Muscle layer of duodenum (tissue), 2 donors: ENCODE measurements around the gene ABI1.
"Not testable (repeated sequence)": the region's sequence is repeated elsewhere in the genome, so short reads cannot be mapped to it uniquely, and the experiment has no call there.

Experiments
- H3K27ac ChIP-seq: one replicate; pipeline ENCODE4 v1.7.0; 2013; ENCODE audit warnings: mild to moderate bottlenecking, low read length
- H3K27me3 ChIP-seq: one replicate; pipeline ENCODE4 v1.7.0; 2013; ENCODE audit warnings: low read depth, mild to moderate bottlenecking, control low read depth, low read length
- H3K36me3 ChIP-seq, 2 donors: one replicate each; pipeline ENCODE4 v1.7.0; 2013; ENCODE audit warnings: low read length in 2 of 2, control low read depth in 1 of 2, mild to moderate bottlenecking in 1 of 2; ENCODE audit not compliant: insufficient read depth in 2 of 2, control insufficient read depth in 1 of 2
- H3K4me1 ChIP-seq, 2 donors: one replicate each; pipeline ENCODE4 v1.7.0; 2013; ENCODE audit warnings: low read length in 2 of 2, mild to moderate bottlenecking in 2 of 2, control low read depth in 1 of 2, moderate library complexity in 1 of 2; ENCODE audit not compliant: insufficient read depth in 2 of 2, control insufficient read depth in 1 of 2
- H3K4me3 ChIP-seq, 2 donors: one replicate each; pipeline ENCODE4 v1.7.0; 2013; ENCODE audit warnings: low read length in 2 of 2, low read depth in 1 of 2, mild to moderate bottlenecking in 1 of 2
- H3K9me3 ChIP-seq, 2 donors: one replicate each; pipeline ENCODE4 v1.7.0; 2013; ENCODE audit warnings: low read length in 2 of 2, control low read depth in 1 of 2, mild to moderate bottlenecking in 1 of 2; ENCODE audit not compliant: control insufficient read depth in 1 of 2
- donor health status: healthy.

The ABI1 gene

GRCh38 chr10:26869528-26869927 lies 8.8 kb upstream of the ABI1 start:
- H3K27me3 ChIP-seq = no peaks in the 10 kb centered on the region
- H3K4me3 ChIP-seq = no peak overlapping the region
- H3K4me1 ChIP-seq = no peaks in the 10 kb centered on the region
- H3K36me3 ChIP-seq = no peaks in the 10 kb centered on the region
- H3K27ac ChIP-seq = no peak overlapping the region
- no peaks in the 10 kb centered on the region for H3K9me3 ChIP-seq

- Histone ChIP-seq H3K9me3 (no peaks in the 10 kb centered on the region), H3K4me3 (no peak overlapping the region)
Measured at GRCh38 chr10:26863351-26864076, 2.8 kb upstream of the ABI1 start.

GRCh38 chr10:26861205-26861998 lies 644 bp upstream of the ABI1 start:
- Histone ChIP-seq H3K4me1 (peaks cover 0 to 23% of the 10 kb centered on the region in 2 donors), H3K27ac (peak overlapping the region; percentile 8), H3K36me3 (peaks cover 0 to 10% of the 10 kb centered on the region in 2 donors), H3K27me3 (peaks cover 6% of the 10 kb centered on the region), H3K4me3 (peak overlapping the region; percentile 54 to 98), H3K9me3 (no peaks in the 10 kb centered on the region)

More at GRCh38 chr10:26863351-26864076, 2.8 kb upstream of the ABI1 start:
- H3K4me1 ChIP-seq = peaks cover 0 to 5% of the 10 kb centered on the region in 2 donors
- no peak overlapping the region for H3K27ac ChIP-seq
- H3K36me3 ChIP-seq = peaks cover 0 to 10% of the 10 kb centered on the region in 2 donors
- peaks cover 6% of the 10 kb centered on the region for H3K27me3 ChIP-seq

- Histone ChIP-seq H3K27ac (peak overlapping the region; percentile 97), H3K27me3 (peaks cover 6% of the 10 kb centered on the region), H3K4me1 (peaks cover 5 to 28% of the 10 kb centered on the region in 2 donors), H3K9me3 (no peaks in the 10 kb centered on the region), H3K4me3 (peak overlapping the region; percentile 95 to 98), H3K36me3 (peaks cover 0 to 10% of the 10 kb centered on the region in 2 donors)
Measured at GRCh38 chr10:26860102-26860442, 686 bp downstream of the ABI1 start.

GRCh38 chr10:26859241-26860101 lies 1.3 kb downstream of the ABI1 start:
- H3K36me3 ChIP-seq = peaks cover 0 to 10% of the 10 kb centered on the region in 2 donors
- peaks cover 7 to 28% of the 10 kb centered on the region in 2 donors for H3K4me1 ChIP-seq
- peaks cover 6% of the 10 kb centered on the region for H3K27me3 ChIP-seq
- no peaks in the 10 kb centered on the region for H3K9me3 ChIP-seq
- H3K27ac ChIP-seq = peak overlapping the region; percentile 97
- peak overlapping the region; percentile 95 to 98 for H3K4me3 ChIP-seq

GRCh38 chr10:26858707-26859034 lies 2.1 kb downstream of the ABI1 start:
- peak overlapping the region; percentile 97 for H3K27ac ChIP-seq
- H3K4me3 ChIP-seq = peak overlapping the region; percentile 95 to 98
- H3K9me3 ChIP-seq = no peaks in the 10 kb centered on the region
- peaks cover 15 to 28% of the 10 kb centered on the region in 2 donors for H3K4me1 ChIP-seq
- peaks cover 6% of the 10 kb centered on the region for H3K27me3 ChIP-seq
- H3K36me3 ChIP-seq = peaks cover 0 to 10% of the 10 kb centered on the region in 2 donors

- H3K4me3 ChIP-seq = peak overlapping the region; percentile 95 to 98
- peaks cover 15 to 28% of the 10 kb centered on the region in 2 donors for H3K4me1 ChIP-seq
- peaks cover 0 to 10% of the 10 kb centered on the region in 2 donors for H3K36me3 ChIP-seq
- no peaks in the 10 kb centered on the region for H3K9me3 ChIP-seq
- peak overlapping the region; percentile 97 for H3K27ac ChIP-seq
- H3K27me3 ChIP-seq = peaks cover 3% of the 10 kb centered on the region
Measured at GRCh38 chr10:26857991-26858706, 2.6 kb downstream of the ABI1 start.

- H3K9me3 ChIP-seq, H3K27me3 ChIP-seq, H3K36me3 ChIP-seq, H3K4me3 ChIP-seq: not testable (repeated sequence)
- Histone ChIP-seq H3K4me1 (peaks cover 15 to 28% of the 10 kb centered on the region in 2 donors), H3K27ac (peak overlapping the region; percentile 20)
Measured at GRCh38 chr10:26857553-26857952, 3.2 kb downstream of the ABI1 start.

- H3K9me3 ChIP-seq = no peaks in the 10 kb centered on the region
- H3K4me1 ChIP-seq = peaks cover 15 to 32% of the 10 kb centered on the region in 2 donors
- H3K27ac ChIP-seq = no peak overlapping the region
Measured at GRCh38 chr10:26855186-26855585, 5.6 kb downstream of the ABI1 start.

GRCh38 chr10:26854524-26854923 lies 6.2 kb downstream of the ABI1 start:
- Histone ChIP-seq H3K4me1 (peaks cover 15 to 32% of the 10 kb centered on the region in 2 donors), H3K4me3 (no peak overlapping the region), H3K9me3 (no peaks in the 10 kb centered on the region), H3K36me3 (peaks cover 0 to under 1% of the 10 kb centered on the region in 2 donors), H3K27me3 (no peaks in the 10 kb centered on the region), H3K27ac (no peak overlapping the region)

More at GRCh38 chr10:26855186-26855585, 5.6 kb downstream of the ABI1 start:
- H3K27me3 ChIP-seq = no peaks in the 10 kb centered on the region
- H3K36me3 ChIP-seq = peaks cover 0 to 5% of the 10 kb centered on the region in 2 donors
- H3K4me3 ChIP-seq = no peak overlapping the region
